Tongue (tissue), 2 donors: ENCODE measurements around the gene YWHAB. TPM values are rescaled to one million over a fixed set of nuclear protein-coding genes. Genes with fewer than 3 reads are reported as not detected.
"Not testable (repeated sequence)": the region's sequence is repeated elsewhere in the genome, so short reads cannot be mapped to it uniquely, and the experiment has no call there.

ENCODE experiments used
- DNase-seq: peaks from one replicate; pipeline ENCODE4 v3.0.0-alpha.2; 2015
- total RNA-seq: library from RNA; depleted of rRNA; stranded (reverse); fragments of >200 nt; gene quantifications from one replicate; pipeline ENCODE4 v1.2.3, GENCODE V29; 2014

YWHAB gene
- 82.2 TPM for total RNA-seq

DNA sequence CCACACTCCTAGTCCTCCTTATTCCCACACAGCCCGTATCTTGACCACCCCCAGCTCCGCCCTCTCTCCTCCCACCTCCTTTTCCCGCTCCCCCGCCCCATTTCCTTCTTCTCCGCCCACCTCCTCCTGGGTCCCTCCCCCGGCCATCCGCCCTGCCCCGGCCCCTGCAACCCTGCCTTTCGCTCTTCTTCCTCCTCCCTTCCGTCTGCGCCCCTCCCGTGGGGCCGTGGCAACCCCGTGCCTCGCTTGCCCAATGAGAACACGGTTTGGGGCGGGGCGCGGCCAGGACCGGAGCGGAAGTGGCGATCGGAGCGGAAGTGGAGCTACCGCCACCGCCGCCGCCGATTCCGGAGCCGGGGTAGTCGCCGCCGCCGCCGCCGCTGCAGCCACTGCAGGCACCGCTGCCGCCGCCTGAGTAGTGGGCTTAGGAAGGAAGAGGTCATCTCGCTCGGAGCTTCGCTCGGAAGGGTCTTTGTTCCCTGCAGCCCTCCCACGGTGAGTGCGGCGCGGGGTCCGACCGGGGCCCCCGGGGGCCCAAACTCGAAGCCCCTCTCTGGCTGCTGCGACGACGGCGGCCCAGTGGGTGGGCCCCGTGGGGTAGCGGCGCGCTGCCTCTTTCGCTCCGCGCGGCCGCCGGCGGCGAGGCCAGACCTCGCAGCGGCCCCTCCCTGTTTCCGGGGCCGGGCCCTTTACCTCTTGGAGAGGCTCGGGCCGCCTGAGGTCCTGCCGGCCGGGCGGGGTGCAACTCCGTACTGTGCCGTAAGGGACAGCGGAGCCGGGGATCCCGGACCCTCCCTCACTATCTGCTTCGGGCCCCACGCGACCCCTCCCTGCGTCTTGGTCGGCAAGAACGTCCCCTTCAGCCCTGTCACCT is at the start of gene YWHAB:
TSS of gene YWHAB (plus strand) at position 314 of the 874 bp plus-strand sequence. CDS start 15,829 bp downstream, outside the sequence.
- peak; percentile 99 for DNase-seq

DNA sequence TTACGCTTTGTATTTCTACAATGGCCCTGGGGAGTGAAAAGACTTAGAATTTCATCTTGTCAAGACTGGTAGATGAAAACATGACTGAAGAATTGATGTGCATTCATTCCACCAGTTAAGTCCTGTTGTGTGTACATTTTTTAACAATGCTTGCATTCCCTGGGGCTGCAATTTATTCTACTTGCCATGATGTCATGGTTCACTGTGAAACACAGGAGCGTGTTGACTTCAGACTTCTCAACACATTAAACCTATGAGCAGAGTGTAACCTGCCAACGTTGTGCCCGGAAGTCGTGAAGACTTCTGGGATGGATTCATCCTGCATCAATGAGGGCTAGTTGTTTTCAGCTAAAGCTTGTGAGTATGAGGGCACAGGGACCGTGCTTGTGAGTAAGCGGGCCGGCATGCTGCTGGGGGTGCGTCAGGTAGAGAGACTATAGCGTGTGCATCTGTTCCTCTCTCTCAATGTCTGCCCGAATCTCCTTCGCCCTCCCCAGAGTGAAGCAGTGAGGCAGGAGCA is 48.8 kb upstream of the YWHAB start:
- no peak for DNase-seq

DNA sequence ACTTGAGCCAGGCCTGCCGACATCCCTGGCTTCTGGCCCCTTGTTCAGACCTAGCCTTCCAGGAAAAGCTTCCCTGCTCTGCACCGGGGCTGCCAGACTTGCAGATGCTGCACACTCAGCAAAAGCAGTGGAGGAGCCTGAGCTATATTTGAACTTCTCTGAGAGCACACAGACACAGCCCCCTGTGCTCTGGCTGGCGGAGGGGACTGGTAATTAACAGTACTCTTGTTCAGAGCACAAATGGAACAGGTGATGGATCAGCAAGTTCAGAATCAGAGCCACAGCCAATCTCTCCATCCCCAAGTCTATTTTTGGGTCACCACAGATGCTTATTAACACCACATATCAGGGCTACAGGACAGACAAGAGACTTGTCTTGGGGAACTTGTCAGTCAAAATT is 47.6 kb upstream of the YWHAB start:
- peak; percentile 72 for DNase-seq

DNA sequence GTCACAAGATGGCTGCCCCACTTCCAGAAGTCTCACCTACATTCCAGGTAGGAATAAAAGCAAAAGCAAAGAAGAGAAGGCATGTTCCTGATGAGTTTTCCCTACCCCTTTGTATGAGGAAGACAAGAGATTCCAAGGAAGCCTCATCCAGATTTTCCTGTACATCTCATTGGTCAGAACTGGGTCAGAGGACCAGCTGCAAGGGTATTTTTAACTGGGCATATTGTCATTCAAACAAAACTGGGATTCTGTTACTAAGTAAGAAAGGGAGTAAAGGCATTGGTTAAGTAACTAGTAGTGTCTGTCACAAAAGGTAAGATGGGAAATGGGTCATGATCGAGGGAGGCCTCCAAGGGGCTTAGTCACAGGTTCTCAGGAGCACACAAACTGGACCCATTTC is 47.0 kb upstream of the YWHAB start:
- peak; percentile 10 for DNase-seq

DNA sequence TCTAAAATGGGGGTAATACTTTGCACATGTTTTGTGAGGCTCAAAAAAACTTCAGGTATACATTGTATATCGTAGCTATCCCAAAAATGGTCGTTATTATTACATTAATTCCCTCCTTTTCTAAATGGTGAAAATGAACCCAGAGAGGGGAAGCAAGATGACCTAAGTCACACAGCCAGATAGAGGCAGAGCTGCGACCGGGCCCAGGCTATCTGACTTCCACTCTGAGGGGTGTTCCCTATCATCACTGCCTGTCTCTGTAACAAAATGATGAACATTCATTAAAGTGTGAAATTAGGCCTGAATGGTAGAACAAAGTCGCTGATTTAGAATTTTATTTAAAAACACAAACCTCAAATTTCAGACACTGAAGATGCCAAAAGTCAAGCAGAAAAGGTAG is 46.0 kb upstream of the YWHAB start:
- DNase-seq, result no peak

DNA sequence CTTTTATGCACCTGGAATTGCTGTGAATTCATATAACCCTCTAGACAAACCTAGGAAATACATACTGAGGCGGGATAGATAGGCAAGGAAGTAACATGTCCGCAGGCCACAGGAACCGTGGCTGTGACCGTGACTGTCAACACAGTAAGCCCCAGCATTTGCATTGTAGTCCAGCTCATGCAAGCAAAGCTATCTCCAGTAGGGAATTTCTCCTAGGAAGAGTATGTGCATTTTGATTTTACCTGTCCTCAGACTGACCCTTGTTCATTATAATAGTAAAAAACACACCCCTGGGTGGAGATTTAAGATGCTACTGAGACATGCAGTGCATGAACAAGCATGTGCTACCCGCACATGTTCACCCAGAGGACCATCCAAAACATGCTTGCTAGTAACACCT is 44.7 kb upstream of the YWHAB start:
- no peak for DNase-seq

DNA sequence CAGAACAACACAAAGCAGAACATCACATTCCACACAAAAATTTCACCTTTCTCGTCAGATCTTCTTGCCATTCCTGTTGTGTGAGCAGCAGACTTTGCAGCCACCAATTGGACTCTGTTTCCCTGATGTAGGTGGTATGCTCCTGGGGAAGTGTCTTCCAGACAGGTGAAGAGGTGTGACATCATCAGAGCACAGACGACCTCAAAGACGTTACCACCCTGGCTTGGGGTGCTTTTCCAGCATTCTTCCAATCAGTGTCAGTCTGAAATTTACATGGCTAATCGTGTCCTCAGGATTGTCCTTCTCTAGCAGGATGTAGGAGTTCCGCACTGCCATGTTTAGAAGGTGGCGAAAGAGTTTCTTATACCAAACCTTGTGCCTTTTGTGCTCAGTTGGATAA is 43.5 kb upstream of the YWHAB start:
- DNase-seq, result no peak

DNA sequence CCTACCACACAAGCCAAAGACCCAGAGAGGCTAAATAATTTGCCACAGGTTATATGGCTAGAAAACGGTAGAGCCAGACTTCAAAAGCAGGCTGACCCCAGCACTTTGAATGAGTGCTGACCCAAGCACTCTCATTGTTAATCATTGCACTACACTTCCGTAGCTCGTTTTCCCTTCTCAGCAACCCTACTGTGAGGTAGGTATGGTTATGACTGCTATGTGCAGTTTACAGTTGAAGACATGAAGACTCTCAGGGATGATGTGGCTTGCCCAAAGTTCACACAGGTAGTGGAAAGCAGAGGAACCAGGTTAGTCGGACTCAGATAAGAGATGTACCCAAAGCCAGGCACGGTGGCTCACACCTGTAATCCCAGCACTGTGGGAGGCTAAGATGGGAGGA is 41.6 kb upstream of the YWHAB start:
- DNase-seq, result no peak

DNA sequence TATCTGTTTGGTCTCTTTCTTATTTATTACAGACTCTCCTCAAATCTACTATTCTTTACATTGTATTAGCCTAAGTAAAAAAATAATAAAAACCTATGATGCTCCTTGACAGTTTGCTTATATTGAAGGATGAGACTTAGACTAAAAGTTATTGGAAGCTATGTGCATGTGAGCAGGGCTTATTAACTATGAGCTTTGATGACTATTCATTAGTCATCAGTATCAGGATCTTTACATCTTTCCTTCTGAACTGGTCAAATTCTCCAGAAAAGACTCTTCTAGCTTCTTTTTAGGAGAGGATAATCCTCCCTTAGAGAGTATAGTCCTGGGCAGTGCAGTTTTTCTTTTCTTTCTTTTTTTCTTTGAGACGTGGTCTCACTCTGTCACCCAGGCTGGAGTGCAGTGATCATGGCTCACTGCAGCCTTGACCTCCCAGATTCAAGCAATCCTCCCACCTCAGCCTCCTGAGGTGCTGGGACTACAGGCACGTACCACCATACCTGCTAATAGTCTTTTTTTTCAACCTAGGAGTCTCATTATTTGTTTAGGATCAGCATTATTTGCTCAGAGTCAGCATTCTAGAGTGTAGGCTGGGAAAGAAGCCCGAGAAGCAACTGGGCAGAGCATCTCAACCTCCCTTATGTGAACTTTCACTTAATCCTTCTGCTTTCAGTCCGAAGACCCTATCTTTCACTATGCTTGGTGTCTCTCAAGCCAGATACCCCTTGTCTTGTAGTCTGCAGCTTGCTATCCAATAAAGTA is 37.1 kb upstream of the YWHAB start:
- no peak for DNase-seq

DNA sequence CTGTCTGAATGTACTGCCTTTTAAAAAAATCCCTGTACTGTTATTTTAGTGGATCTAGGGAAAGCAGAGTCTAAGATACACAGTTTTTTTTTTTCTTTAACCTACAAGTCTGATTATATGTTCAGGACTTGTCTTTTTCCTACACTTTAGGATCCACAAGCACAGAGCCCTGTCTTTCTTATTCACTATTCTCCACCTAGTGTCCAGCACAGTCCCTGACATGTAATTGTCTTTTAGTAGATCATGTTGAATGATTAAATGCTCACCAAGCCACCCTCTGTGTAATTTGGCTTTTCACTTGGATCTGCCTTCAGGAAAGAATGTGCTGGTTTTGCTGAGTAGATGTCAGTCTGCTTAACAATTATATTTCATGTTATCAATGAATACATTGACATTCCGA is 35.8 kb upstream of the YWHAB start:
- DNase-seq, result peak; percentile 7

DNA sequence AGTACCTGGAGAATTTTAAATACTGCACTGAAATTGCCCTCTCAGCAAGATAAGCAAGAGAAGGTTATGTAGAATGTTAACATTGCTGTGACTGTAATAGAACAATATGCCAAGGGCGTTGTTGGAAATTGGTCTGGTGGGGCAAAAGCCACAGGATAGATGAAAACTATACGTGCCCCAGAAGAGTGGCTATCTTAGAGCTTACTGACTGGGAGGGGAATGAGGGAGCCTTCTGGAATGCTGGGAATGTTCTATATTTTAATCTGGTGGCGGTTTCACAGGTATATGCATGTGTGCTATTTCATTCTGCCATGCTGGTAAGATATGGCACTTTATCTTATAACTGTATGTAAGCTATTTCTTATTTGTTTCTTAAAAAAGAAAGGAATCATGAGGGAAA is 35.2 kb upstream of the YWHAB start:
- no peak for DNase-seq

DNA sequence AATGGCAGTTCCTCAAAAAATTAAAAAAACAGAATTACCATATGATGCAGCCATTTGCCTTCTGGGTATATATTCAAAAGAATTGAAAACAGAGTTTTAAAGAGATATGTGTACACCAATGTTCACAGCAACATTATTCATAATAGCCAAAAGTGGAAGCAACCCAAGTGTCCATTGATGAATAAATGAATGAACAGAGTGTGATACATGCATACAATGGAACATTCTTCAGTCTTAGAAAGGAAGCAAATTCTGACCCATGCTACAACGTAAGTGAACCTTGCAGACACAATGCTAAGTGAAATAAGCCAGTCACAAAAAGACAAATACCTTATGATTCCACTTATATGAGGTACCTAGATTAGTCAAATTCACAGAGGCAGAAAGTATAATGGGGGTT is 34.7 kb upstream of the YWHAB start:
- no peak for DNase-seq

DNA sequence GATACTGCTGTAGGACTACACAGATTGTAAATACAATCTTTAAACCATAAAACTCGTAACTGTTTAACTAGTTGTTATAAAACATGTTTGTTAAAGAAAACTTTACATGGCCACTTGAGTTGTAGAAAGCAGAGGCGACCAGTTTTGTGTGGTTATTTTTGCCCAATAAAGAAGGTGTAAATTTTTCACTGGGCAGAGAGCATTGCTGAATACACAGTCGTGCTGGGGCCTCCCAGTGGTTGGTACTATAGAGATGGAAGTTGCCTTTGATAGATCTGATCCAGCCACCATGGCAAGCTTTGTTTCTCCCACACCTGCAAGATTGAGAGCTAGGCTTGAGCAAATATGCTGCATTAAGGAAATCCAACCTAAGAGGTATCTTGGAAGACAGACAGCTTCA is 34.0 kb upstream of the YWHAB start:
- no peak for DNase-seq

DNA sequence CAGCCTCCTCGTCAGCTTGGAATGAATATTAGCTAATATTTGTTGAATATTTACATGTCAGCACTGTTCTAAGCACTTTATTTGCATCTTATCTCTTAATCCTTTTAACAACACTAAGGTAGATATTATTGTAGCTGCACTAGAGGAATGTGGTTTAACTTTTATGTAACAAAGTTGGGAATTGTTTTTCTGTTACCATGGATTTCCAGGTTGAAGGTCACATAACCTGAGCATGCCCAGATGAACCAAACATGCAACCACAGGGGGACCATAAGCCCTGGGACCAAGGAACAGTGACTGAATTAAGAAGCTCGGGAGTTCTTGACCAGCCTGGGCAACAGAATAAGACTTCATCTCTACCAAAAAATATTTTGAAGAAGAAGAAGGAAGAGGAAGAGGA is 29.1 kb upstream of the YWHAB start:
- DNase-seq, result no peak

DNA sequence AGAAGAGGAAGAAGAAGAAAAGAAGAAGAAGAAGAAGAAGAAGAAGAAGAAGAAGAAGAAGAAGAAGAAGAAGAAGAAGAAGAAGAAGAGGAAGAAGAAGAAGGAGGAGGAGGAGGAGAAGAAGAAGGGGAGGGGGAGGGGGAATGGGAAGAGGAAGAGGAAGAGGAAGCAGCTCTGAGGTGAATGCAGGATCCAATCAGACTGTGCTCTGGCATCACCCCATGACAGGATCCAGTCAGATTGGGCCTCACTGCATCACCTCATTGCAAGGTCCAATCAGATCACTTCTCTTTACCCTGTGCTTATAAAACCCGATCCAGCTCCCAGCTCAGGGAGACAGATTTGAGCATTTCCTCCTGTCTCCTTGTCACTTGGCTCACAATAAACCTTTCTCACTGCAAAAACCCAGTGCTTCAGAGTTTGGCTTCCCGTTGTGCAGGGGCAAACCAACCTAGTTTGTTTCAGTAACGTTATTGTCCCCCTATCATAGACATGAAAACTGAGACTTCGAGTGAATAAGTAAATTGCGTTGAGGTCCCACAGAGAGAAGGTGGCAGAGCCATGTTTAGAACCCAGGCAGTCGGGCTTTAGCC is 28.6 kb upstream of the YWHAB start:
- DNase-seq, result no peak

DNA sequence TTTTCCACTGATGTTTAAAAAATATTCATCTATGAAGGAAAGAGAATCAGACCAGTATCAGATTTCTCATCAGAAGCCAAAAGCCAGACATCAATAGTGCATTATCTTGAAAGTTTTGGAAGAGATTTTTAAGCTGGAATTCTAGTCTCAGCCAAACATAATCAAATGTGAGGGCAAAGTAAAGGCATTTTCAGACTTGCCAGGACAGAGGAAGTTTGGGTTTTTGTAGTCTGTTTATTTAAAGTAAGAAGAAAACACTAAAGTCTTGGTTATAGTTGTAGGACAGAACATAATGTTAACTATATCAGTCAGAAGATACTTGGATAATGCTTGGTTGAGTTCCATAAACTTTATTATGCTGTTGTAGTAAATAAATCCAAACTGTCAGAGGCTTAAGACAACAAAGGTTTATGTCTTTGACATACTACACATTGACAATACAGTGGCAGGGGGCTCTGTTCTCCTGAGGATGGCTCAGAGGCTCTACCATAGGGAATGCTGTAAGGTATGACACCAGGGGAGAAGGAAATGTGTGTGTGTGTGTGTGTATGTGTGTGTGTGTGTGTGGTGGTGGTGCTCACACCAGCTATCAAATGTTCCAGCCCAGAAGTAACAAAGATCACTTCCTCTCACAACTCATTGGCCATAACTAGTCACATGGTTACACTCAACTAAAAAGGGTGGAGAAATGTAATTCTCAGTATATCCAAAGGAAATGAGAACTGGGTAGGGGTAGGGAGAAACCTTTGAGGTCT is 26.7 kb upstream of the YWHAB start:
- DNase-seq, result no peak

DNA sequence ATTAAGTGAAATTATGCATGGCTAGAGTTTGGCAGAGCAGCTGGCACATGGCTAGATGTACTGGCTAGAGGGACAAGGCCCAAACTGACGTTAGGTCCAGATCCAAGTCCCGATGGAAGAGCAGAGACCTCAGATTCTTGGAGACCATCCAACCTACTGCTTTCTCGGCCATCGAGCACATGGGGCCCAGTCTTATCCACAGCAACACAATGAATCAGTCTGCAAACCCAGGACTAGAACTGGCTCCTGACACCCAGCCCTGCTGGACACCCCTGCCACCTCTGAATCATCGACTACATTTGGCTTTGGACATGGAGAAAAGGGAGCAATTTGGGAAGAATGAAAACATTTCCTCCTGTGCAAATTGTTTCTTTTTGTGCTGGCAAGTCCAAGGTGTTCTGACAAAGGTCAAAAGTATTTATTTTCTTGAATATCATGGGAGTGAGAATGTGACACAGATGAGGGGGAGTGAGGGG is 23.9 kb upstream of the YWHAB start:
- peak; percentile 24 for DNase-seq

DNA sequence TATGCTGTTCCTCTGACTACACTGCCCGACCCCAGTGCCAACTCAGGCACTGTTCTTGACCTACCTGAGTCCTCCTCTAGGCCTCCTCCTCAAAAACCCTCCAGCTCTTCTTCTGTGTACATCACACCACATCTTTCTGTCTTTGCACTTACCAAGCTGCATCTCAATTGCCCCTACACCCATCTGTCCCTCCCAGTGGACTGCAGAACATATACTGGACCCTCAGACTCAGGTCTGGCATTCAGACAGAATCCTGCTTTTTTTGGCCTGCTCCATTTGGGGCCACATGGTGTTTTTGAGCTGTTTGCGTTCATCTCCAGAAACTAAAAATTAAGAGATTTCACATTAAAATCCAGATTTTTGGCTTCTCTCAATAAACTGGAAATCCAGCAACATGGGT is 23.2 kb upstream of the YWHAB start:
- DNase-seq, result no peak

DNA sequence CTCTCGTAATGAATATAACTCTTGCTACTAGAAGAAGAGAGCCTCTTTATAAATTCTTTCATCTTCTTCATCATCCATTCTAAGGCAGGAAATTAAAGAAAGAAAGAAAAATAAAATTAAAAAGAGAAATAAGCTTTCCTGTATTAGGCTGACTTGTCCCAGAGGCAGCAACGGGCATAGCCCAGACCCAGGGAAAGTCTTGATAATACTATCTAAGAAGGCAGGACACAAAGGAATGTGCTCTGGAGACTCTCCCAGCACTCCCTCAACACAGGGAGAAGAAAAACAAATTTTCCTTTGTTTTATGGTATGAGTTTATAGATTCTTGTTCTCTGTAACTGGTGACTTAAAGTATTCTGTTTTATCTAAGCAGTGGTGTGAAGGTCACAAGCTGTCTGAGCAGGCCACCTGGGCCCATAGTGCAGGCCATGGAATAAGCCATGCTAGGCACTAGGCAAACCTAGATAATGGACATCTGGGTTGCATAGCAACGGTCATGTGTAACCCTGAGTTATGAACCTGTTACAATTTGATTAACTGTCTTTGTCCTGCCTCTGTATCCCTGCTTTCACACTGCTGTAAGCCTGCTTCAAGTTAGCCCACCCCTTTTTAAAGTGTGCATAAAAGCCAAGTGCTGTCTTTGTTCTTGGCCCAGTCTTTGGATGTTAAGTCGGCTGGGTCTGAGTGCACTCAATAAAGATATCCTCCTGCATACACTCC is 22.0 kb upstream of the YWHAB start:
- DNase-seq, result not testable (repeated sequence)

DNA sequence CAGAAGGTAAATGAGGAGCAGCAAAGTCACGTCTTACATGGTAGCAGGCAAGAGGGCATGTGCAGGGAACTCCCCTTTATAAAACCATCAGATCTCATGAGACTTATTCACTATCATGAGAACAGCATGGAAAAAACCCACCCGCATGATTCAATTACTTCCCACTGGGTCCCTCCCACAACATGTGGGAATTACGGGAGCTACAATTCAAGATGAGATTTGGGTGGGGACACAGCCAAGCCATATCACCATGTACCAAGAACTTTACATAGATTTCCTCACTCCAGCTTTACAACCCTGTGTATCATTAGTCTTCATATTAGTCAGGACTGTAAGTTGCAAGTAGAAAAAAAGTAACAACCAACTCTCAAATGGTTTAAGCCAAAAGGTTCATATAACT is 21.0 kb upstream of the YWHAB start:
- not testable (repeated sequence) for DNase-seq

DNA sequence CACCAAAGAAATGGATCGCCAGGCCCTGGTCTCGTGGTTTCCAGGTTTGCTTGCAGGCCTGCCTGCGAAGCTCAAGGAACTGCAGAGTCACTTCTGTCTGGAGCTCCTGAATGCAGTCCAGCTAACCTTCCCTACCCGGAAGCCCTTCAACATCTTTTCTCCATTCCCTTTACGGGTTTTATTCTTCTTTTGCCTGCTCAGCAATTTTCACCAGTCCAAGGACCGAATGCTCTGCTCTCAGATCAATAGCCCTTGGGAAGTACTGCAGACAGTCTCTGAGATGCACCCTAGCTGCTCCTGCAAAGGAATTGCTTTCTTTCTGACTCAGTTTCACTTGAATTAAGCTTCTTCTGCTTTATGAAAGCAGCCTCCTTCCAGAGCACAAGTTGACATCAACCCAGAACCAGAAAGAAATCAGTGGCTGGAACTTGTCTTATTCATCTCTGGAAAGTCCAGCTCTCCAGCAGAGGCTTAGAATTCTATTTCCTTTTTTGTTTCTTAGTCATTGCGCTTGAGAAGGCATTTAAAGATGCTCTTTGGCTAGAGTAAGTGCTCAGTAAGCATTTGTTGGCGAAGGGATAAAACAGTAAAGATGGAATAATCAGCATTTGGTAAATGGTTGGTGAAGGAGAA is 18.7 kb upstream of the YWHAB start:
- no peak for DNase-seq
